Myometrial cell (primary cell): ENCODE measurements around the gene BTN1A1. TPM values are rescaled to one million over a fixed set of nuclear protein-coding genes. Genes with fewer than 3 reads are reported as not detected.

ENCODE experiments used
- total RNA-seq: library from RNA; depleted of rRNA; stranded (reverse); fragments of >200 nt; gene quantifications from 2 replicates; pipeline ENCODE4 v1.2.3, GENCODE V29; 2015

The BTN1A1 gene
- not detected in 2 replicates for total RNA-seq

GRCh38 chr6:26500102-26500501 is at the start of gene BTN1A1:
TSS of gene BTN1A1 (plus strand) at chr6:26500303. CDS start at chr6:26501287, 984 bp downstream.

GRCh38 chr6:26457806-26458688 is 42.1 kb upstream of the BTN1A1 start, which contains the start of gene BTN2A1:
TSS of gene BTN2A1 (plus strand) at chr6:26457955. CDS start at chr6:26458637, 682 bp downstream.

GRCh38 chr6:26537846-26538571 is 37.9 kb downstream of the BTN1A1 start, which contains the start of gene HMGN4:
TSS of gene HMGN4 (plus strand) at chr6:26538366. CDS start at chr6:26545207, 6,841 bp downstream.

Other genes with a start within 250 kb of the BTN1A1 start
- 14.1 and 15.4 TPM in 2 replicates for gene BTN3A2, start 135.1 kb upstream of the BTN1A1 start, total RNA-seq
- 9.2 and 15.1 TPM in 2 replicates for gene BTN2A2, start 117.2 kb upstream of the BTN1A1 start, total RNA-seq
- 25.9 and 27.6 TPM in 2 replicates for gene BTN3A1, start 98.0 kb upstream of the BTN1A1 start, total RNA-seq
- 27.6 and 28.5 TPM in 2 replicates for gene BTN3A3, start 59.8 kb upstream of the BTN1A1 start, total RNA-seq
- gene BTN2A1, start 42.3 kb upstream of the BTN1A1 start, total RNA-seq, result 5.5 and 5.8 TPM in 2 replicates
- gene HMGN4, start 38.1 kb downstream of the BTN1A1 start, total RNA-seq, result 78.1 and 86.5 TPM in 2 replicates
- 11.2 and 19.0 TPM in 2 replicates for gene ABT1, start 96.7 kb downstream of the BTN1A1 start, total RNA-seq
- 11.8 and 13.3 TPM in 2 replicates for gene ZNF322, start 159.4 kb downstream of the BTN1A1 start, total RNA-seq